ENCODE data around the gene VASH2. TPM values are rescaled to one million over a fixed set of nuclear protein-coding genes. Genes with fewer than 3 reads are reported as not detected.

VASH2 gene
- total and polyA plus RNA-seq, 2 of the 4 experiments (the other 2 are of a cell fraction) = 0.90 to 1.2 TPM

DNA sequence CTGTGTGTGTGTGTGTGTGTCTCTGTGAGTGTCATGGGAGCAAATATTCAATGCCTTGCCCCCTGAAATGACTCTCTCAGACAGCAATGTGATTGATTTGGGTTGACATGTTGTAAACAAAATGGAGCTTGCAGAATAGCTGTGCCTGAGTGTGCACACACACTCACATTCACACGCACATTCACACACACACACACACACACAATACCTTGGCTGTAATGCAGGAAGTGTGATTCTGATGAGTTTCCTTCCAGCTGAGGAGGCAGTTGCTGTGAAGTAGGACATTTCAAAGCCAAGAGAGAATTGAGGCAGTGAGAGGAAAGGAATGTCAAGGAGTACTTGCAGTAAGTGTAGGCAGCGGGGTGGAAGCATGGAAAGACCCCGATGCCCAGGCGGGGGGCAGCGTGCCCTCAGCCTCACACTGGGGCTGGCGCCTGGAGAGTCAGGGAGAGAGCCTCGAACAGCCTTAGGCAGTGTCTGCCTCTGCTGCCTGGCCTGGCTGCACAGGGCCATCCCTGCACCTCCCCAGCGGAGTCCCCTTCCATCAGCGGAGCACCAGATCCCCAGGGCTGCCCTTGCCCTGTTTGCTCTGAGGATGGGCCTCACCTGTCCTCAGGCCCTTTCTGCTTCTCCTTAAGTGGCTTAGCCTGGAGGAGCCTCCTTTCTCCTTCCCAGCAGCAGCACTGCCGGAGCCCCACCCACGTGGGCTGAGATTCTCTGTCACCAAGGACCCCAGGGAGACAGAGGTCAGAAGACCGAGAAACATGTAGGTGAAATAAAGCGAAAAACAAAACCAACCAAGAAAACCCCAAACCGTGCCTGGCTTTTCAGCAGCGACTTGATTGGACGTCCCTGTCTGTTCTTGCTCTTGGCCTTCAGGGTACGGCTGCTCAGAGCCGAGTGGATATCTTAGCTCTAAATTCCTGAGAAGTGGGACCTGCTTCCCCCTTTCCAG lies 9.2 kb downstream of the VASH2 start:
- no peaks in the 10 kb centered on the region for H3K27me3 ChIP-seq (ENCODE audit: control insufficient read depth, insufficient read depth, low read length)
- H4K20me1 ChIP-seq (ENCODE audit: insufficient read depth, low read length) = no peaks in the 10 kb centered on the region
- H3K79me1 ChIP-seq (ENCODE audit: low read depth in 1 of 2, low read length in 2 of 2) = no peaks in the 10 kb centered on the region; a peak in 1 of 4 replicates
- peak overlapping the region; percentile 34 for H2AFZ ChIP-seq (replicated peaks; ENCODE audit: low read length, poor library complexity)
- no peak overlapping the region for H3K18ac ChIP-seq (ENCODE audit: low read depth, low read length)
- H3K9me1 ChIP-seq (ENCODE audit: insufficient read depth, low read length) = peaks cover 6% of the 10 kb centered on the region
- no peak overlapping the region for H2BK20ac ChIP-seq (ENCODE audit: low read depth, low read length)
- peak overlapping the region; percentile 16; the same call in 1 of the 2 replicates for H3K4ac ChIP-seq (ENCODE audit: low read depth, low read length)
- no peak overlapping the region for H2AK5ac ChIP-seq (ENCODE audit: low read depth, low read length)
- DNase-seq (no peak), ATAC-seq (ENCODE audit: low read depth) (no peak)
- H3K9me3 ChIP-seq (ENCODE audit: control insufficient read depth, insufficient read depth, low read length) = no peaks in the 10 kb centered on the region
- no peak for TF ChIP-seq CHD1 (IDR thresholded peaks at IDR 0.05; ENCODE audit: low read depth, low read length)
- TF ChIP-seq BHLHE40 (IDR thresholded peaks at IDR 0.05; ENCODE audit: low read depth, low read length) = no peak
- TF ChIP-seq SMC3 (IDR thresholded peaks at IDR 0.05; ENCODE audit: low read depth, low read length) = no peak
- no peak for TF ChIP-seq RAD21 (IDR thresholded peaks at IDR 0.05; ENCODE audit: low read length)
- no peak for TF ChIP-seq MXI1 (IDR thresholded peaks at IDR 0.05; ENCODE audit: borderline replicate concordance, low read depth, low read length)
- TF ChIP-seq, protein P1, sequence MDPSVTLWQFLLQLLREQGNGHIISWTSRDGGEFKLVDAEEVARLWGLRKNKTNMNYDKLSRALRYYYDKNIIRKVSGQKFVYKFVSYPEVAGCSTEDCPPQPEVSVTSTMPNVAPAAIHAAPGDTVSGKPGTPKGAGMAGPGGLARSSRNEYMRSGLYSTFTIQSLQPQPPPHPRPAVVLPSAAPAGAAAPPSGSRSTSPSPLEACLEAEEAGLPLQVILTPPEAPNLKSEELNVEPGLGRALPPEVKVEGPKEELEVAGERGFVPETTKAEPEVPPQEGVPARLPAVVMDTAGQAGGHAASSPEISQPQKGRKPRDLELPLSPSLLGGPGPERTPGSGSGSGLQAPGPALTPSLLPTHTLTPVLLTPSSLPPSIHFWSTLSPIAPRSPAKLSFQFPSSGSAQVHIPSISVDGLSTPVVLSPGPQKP (IDR thresholded peaks at IDR 0.05; ENCODE audit: borderline replicate concordance, low read depth, low read length) = no peak
- TF ChIP-seq CEBPB (IDR thresholded peaks at IDR 0.05; ENCODE audit: low read depth, low read length) = no peak
- no peak for TF ChIP-seq MAFK (IDR thresholded peaks at IDR 0.05; ENCODE audit: low read depth, low read length)
- TF ChIP-seq, protein P2, sequence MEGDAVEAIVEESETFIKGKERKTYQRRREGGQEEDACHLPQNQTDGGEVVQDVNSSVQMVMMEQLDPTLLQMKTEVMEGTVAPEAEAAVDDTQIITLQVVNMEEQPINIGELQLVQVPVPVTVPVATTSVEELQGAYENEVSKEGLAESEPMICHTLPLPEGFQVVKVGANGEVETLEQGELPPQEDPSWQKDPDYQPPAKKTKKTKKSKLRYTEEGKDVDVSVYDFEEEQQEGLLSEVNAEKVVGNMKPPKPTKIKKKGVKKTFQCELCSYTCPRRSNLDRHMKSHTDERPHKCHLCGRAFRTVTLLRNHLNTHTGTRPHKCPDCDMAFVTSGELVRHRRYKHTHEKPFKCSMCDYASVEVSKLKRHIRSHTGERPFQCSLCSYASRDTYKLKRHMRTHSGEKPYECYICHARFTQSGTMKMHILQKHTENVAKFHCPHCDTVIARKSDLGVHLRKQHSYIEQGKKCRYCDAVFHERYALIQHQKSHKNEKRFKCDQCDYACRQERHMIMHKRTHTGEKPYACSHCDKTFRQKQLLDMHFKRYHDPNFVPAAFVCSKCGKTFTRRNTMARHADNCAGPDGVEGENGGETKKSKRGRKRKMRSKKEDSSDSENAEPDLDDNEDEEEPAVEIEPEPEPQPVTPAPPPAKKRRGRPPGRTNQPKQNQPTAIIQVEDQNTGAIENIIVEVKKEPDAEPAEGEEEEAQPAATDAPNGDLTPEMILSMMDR (conservative IDR thresholded peaks at IDR 0.05; ENCODE audit: low read depth, low read length) = no peak
- no peak for TF ChIP-seq POLR2A (IDR thresholded peaks at IDR 0.05; ENCODE audit: low read depth, low read length)
- TF ChIP-seq RFX5 (IDR thresholded peaks at IDR 0.05; ENCODE audit: low read depth, low read length) = no peak
- no peak for TF ChIP-seq MAZ (IDR thresholded peaks at IDR 0.05; ENCODE audit: borderline replicate concordance, low read depth, low read length)
- TF ChIP-seq NFE2L2 (IDR thresholded peaks at IDR 0.05; ENCODE audit: low read depth, low read length) = no peak
- no peak for TF ChIP-seq FOS (IDR thresholded peaks at IDR 0.05; ENCODE audit: low read depth, low read length)
- H3K4me3 ChIP-seq (ENCODE audit: insufficient read depth, low read depth, low read length) = no peak overlapping the region
- no peak overlapping the region for H2AK9ac ChIP-seq (replicated peaks; ENCODE audit: low read depth, low read length, poor library complexity)
- no peak overlapping the region for H2BK15ac ChIP-seq (ENCODE audit: low read depth, low read length)
- H3K4me2 ChIP-seq (ENCODE audit: low read depth, low read length) = no peak overlapping the region
- CTCF ChIA-PET = no interaction called here
- in situ Hi-C loops (cut with MboI; ENCODE audit: low sequenced_read_pairs) (no loop called here), dilution Hi-C loops (cut with HindIII; ENCODE audit: low sequenced_read_pairs, unreplicated experiment) (no loop called here), intact Hi-C loops (cut with micrococcal nuclease) (no loop called here)
- H2BK5ac ChIP-seq (ENCODE audit: low read depth, low read length, poor library complexity, severe bottlenecking) = no peak overlapping the region
- WGBS, 2 experiments (ENCODE audit: extremely low coverage in 2 of 2, insufficient read length in 1 of 2) = 98% methylated on average over 6 of the region's 18 CpGs; no CpG with 5 or more reads in 1 of the 2 experiments
- no peak overlapping the region for H4K91ac ChIP-seq (ENCODE audit: insufficient read depth, low read depth, low read length)
- no peak overlapping the region for H3K14ac ChIP-seq (replicated peaks; ENCODE audit: low read depth, low read length)
- no TSS peak for BruUV-seq (replicated peaks)
- H3K23ac ChIP-seq (ENCODE audit: low read depth, low read length) = no peak overlapping the region
- no peak overlapping the region for H4K5ac ChIP-seq (ENCODE audit: low read depth, low read length)
- POLR2A ChIA-PET (ENCODE audit: unreplicated experiment) = no interaction called here
- H3K36me3 ChIP-seq (ENCODE audit: control insufficient read depth, insufficient read depth, low read length) = peaks cover 37% of the 10 kb centered on the region
- H2BK120ac ChIP-seq (ENCODE audit: low read depth, low read length) = no peak overlapping the region
- H3K9ac ChIP-seq (ENCODE audit: low read depth, low read length) = no peak overlapping the region
- H3K56ac ChIP-seq (ENCODE audit: extremely low read depth, insufficient read depth, low read length) = no peak overlapping the region
- no peak overlapping the region for H3K27ac ChIP-seq (ENCODE audit: insufficient read depth, low read length)
- H3K4me1 ChIP-seq (ENCODE audit: control insufficient read depth, insufficient read depth, low read length) = peaks cover 5% of the 10 kb centered on the region
- H4K8ac ChIP-seq (ENCODE audit: low read depth in 2 of 2, low read length in 2 of 2) = no peak overlapping the region
